22Rv1 (cell line): ENCODE results near the gene SIRT1.
"Not testable (repeated sequence)": the region's sequence is repeated elsewhere in the genome, so short reads cannot be mapped to it uniquely, and the experiment has no call there.

Source experiments
- H3K27ac ChIP-seq: fragments of 450-650 bp; 2 replicates; pipeline ENCODE4 v1.5.1; 2017
- ZFX ChIP-seq: fragments of 450-650 bp; IDR thresholded peaks from 2 replicates; pipeline ENCODE4 v1.6.1; 2017; ENCODE audit warnings: antibody characterized with exemption, borderline replicate concordance
- TF ChIP-seq, protein P1 (sequence below): fragments of 450-650 bp; IDR thresholded peaks from 2 replicates; pipeline ENCODE4 v1.5.1; 2017; ENCODE audit warnings: mild to moderate bottlenecking

SIRT1 gene

DNA sequence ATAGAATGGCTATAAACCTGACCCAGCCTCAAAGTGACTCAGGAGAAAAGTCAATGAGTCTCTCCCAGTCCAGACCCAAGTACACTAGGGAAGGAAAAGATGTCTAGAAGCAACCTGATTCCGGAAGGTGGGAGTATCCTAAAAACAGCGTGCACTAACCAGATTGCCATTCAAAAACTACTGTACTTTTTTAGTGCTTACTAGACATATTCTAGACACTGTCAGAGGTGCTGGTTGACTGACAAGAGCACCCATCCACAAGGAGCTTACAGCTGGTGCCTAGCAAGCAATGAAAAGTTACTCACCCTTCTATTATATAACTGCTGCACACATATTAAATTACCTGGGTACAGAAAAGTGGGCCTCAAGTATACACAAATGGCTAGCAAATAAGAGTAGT is 81.0 kb downstream of the SIRT1 start:
- TF ChIP-seq ZFX = no peak
- TF ChIP-seq, protein P1, sequence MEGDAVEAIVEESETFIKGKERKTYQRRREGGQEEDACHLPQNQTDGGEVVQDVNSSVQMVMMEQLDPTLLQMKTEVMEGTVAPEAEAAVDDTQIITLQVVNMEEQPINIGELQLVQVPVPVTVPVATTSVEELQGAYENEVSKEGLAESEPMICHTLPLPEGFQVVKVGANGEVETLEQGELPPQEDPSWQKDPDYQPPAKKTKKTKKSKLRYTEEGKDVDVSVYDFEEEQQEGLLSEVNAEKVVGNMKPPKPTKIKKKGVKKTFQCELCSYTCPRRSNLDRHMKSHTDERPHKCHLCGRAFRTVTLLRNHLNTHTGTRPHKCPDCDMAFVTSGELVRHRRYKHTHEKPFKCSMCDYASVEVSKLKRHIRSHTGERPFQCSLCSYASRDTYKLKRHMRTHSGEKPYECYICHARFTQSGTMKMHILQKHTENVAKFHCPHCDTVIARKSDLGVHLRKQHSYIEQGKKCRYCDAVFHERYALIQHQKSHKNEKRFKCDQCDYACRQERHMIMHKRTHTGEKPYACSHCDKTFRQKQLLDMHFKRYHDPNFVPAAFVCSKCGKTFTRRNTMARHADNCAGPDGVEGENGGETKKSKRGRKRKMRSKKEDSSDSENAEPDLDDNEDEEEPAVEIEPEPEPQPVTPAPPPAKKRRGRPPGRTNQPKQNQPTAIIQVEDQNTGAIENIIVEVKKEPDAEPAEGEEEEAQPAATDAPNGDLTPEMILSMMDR = no peak
- no peak overlapping the region for H3K27ac ChIP-seq

DNA sequence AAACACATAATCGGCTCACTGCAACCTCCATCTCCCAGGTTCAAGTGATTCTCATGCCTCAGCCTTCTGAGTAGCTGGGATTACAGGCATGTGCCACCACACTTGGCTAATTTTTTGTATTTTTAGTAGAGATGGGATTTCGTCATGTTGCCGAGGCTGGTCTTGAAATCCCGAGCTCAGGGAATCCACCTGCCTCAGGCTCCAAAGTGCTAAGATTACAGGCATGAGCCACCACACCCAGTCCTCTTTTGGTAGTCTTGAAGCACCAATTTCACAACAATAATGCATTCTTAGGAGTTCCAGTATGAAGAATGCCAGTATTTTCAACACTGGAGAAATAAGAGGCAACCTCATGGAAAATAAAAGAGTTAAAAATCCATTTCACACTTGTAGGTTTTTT is 81.6 kb downstream of the SIRT1 start:
- not testable (repeated sequence) for H3K27ac ChIP-seq
